Parathyroid adenoma (tissue), 2 donors: ENCODE measurements around the gene ATAD2B.

Experiments
- H2AFZ ChIP-seq: fragments of 300-600 bp; sonication (generic); one replicate; pipeline ENCODE4 v1.7.0; 2017; ENCODE audit warnings: antibody characterized with exemption, mild to moderate bottlenecking
- H3K27ac ChIP-seq: fragments of 300-600 bp; sonication (generic); one replicate; pipeline ENCODE4 v1.7.0; 2017
- H3K27me3 ChIP-seq: fragments of 300-600 bp; sonication (generic); one replicate; pipeline ENCODE4 v1.7.0; 2017; ENCODE audit warnings: low read length; ENCODE audit not compliant: control insufficient read depth, insufficient read depth
- H3K36me3 ChIP-seq: fragments of 300-600 bp; sonication (generic); one replicate; pipeline ENCODE4 v1.7.0; 2017; ENCODE audit warnings: low read length; ENCODE audit not compliant: control insufficient read depth, insufficient read depth
- H3K4me1 ChIP-seq: fragments of 300-600 bp; sonication (generic); one replicate; pipeline ENCODE4 v1.7.0; 2017; ENCODE audit warnings: control low read depth
- H3K4me2 ChIP-seq: fragments of 300-600 bp; sonication (generic); one replicate; pipeline ENCODE4 v1.7.0; 2017; ENCODE audit warnings: low read length
- H3K4me3 ChIP-seq: fragments of 300-600 bp; sonication (generic); one replicate; pipeline ENCODE4 v1.7.0; 2017; ENCODE audit warnings: low read depth, low read length
- H3K79me2 ChIP-seq: fragments of 300-600 bp; sonication (generic); one replicate; pipeline ENCODE4 v1.7.0; 2017; ENCODE audit warnings: control low read depth
- H3K9ac ChIP-seq: fragments of 300-600 bp; sonication (generic); one replicate; pipeline ENCODE4 v1.7.0; 2017; ENCODE audit warnings: mild to moderate bottlenecking
- H3K9me3 ChIP-seq: fragments of 300-600 bp; sonication (generic); one replicate; pipeline ENCODE4 v1.7.0; 2017; ENCODE audit warnings: low read length; ENCODE audit not compliant: control insufficient read depth
- TF ChIP-seq, protein P1 (sequence below): fragments of 300-600 bp; sonication (generic); IDR thresholded peaks from one replicate; pipeline ENCODE4 v1.7.0; 2017; ENCODE audit warnings: antibody characterized with exemption, mild to moderate bottlenecking
- donor health status: primary hyperparathyroidism.

The ATAD2B gene

GRCh38 chr2:23803965-23804542 lies 122.9 kb downstream of the ATAD2B start:
- Histone ChIP-seq H3K36me3 (no peaks in the 10 kb centered on the region), H3K9me3 (no peaks in the 10 kb centered on the region), H3K4me3 (no peak overlapping the region), H3K9ac (no peak overlapping the region), H3K4me2 (no peak overlapping the region), H3K4me1 (no peaks in the 10 kb centered on the region), H2AFZ (no peak overlapping the region), H3K27me3 (no peaks in the 10 kb centered on the region), H3K27ac (no peak overlapping the region), H3K79me2 (no peaks in the 10 kb centered on the region)
- TF ChIP-seq, protein P1, sequence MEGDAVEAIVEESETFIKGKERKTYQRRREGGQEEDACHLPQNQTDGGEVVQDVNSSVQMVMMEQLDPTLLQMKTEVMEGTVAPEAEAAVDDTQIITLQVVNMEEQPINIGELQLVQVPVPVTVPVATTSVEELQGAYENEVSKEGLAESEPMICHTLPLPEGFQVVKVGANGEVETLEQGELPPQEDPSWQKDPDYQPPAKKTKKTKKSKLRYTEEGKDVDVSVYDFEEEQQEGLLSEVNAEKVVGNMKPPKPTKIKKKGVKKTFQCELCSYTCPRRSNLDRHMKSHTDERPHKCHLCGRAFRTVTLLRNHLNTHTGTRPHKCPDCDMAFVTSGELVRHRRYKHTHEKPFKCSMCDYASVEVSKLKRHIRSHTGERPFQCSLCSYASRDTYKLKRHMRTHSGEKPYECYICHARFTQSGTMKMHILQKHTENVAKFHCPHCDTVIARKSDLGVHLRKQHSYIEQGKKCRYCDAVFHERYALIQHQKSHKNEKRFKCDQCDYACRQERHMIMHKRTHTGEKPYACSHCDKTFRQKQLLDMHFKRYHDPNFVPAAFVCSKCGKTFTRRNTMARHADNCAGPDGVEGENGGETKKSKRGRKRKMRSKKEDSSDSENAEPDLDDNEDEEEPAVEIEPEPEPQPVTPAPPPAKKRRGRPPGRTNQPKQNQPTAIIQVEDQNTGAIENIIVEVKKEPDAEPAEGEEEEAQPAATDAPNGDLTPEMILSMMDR: no peak

DNA sequence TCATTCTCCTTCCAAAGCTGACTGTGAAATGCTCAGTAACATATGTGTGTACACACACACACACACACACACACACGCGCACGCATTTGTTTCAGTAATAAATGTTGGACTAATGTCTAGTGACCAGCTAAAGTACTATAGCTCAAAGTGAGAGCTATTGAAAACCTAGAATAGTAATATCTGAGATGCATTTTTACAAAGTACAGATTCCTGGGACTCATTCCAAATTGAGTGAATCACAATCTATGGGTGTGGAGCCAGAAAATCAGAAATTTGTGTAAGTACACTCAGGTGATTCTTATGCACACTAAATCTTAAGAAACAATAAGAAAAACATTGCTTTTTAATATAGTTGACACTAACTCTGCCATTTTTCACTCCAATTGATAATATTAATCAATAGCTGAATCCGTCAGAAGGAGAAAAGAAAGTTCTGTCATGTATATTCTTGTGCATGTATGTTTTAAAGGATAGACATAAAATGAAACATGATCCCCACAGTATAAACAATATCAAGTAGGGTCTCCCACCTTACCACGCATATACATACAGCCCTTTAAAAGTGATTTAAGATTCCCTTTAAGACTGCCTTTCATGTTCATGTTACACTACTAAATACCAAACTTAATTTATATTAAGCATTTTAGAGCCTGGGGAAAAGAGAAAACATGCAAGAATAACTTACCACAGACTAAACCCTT lies 123.5 kb downstream of the ATAD2B start:
- Histone ChIP-seq H3K9me3 (no peaks in the 10 kb centered on the region), H3K79me2 (no peaks in the 10 kb centered on the region), H3K4me1 (no peaks in the 10 kb centered on the region), H3K27ac (no peak overlapping the region), H3K27me3 (no peaks in the 10 kb centered on the region), H3K9ac (no peak overlapping the region), H3K4me3 (no peak overlapping the region), H3K36me3 (no peaks in the 10 kb centered on the region), H2AFZ (no peak overlapping the region), H3K4me2 (no peak overlapping the region)
- TF ChIP-seq, protein P1: no peak

- no peaks in the 10 kb centered on the region for H3K79me2 ChIP-seq
- H3K4me3 ChIP-seq: no peak overlapping the region
- TF ChIP-seq, protein P1: no peak
- no peak overlapping the region for H3K4me2 ChIP-seq
- H3K9ac ChIP-seq: no peak overlapping the region
- H3K4me1 ChIP-seq: no peaks in the 10 kb centered on the region
- no peak overlapping the region for H3K27ac ChIP-seq
- H3K27me3 ChIP-seq: no peaks in the 10 kb centered on the region
- H3K9me3 ChIP-seq: no peaks in the 10 kb centered on the region
- no peak overlapping the region for H2AFZ ChIP-seq
- no peaks in the 10 kb centered on the region for H3K36me3 ChIP-seq
Measured at GRCh38 chr2:23801396-23801795, 125.5 kb downstream of the ATAD2B start.

- TF ChIP-seq, protein P1: no peak
- no peaks in the 10 kb centered on the region for H3K4me1 ChIP-seq
- no peak overlapping the region for H3K9ac ChIP-seq
- H3K4me3 ChIP-seq: no peak overlapping the region
- H3K79me2 ChIP-seq: no peaks in the 10 kb centered on the region
- no peak overlapping the region for H3K4me2 ChIP-seq
- H3K27me3 ChIP-seq: no peaks in the 10 kb centered on the region
- H3K36me3 ChIP-seq: no peaks in the 10 kb centered on the region
- H3K27ac ChIP-seq: no peak overlapping the region
- H2AFZ ChIP-seq: no peak overlapping the region
- H3K9me3 ChIP-seq: no peaks in the 10 kb centered on the region
Measured at GRCh38 chr2:23794234-23794633, 132.7 kb downstream of the ATAD2B start.

- H3K9me3 ChIP-seq: no peaks in the 10 kb centered on the region
- no peak overlapping the region for H3K4me3 ChIP-seq
- TF ChIP-seq, protein P1: no peak
- no peak overlapping the region for H3K4me2 ChIP-seq
- no peak overlapping the region for H2AFZ ChIP-seq
- no peaks in the 10 kb centered on the region for H3K79me2 ChIP-seq
- H3K27me3 ChIP-seq: no peaks in the 10 kb centered on the region
- no peaks in the 10 kb centered on the region for H3K4me1 ChIP-seq
- no peak overlapping the region for H3K9ac ChIP-seq
- no peaks in the 10 kb centered on the region for H3K36me3 ChIP-seq
- no peak overlapping the region for H3K27ac ChIP-seq
Measured at GRCh38 chr2:23793476-23793875, 133.4 kb downstream of the ATAD2B start.
